Activated CD8-positive, alpha-beta memory T cell treated with anti-CD3 and anti-CD28 coated beads, Interleukin-2, amount 50 U/mL, for 1 hour (primary cell): ENCODE measurements around the gene MORC4.
A peak's percentile ranks its signal among the peaks of the same experiment; 100 is the strongest.

Experiments used
- DNase-seq: peaks from one replicate; pipeline ENCODE4 v3.0.0-alpha.2; 2020; ENCODE audit errors: extremely low read depth

MORC4 gene

DNA sequence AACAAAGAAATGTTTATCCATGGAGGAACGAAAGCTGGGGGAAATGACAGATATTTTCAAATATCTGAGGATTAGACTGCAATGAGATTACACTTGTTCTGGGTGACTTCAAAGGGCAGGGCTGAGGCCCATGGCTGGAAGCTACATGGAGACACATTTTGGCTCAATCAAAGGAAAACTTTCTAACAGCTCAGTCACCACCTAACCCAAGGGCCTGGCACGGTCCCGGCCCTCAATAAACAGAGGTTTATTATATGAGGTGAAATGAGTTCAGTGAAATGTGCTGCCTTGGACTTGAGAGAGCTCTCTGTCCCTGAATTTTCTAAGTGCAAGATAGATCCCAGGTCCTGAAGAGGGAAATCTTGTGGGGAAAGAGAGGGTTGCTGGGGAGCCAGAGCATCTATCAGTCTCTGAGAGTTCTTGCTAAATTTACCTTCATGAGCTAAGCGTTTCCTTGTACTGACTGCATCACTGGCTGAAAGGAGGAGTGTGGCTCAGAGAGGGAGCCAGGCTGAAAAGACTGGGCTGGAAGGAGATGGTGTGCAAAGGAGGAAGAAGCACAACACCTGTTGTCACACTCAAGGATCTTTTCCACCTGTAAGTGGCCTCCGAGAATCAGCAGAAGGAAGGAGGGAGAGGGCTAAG is 94.8 kb downstream of the MORC4 start:
- no peak for DNase-seq

DNA sequence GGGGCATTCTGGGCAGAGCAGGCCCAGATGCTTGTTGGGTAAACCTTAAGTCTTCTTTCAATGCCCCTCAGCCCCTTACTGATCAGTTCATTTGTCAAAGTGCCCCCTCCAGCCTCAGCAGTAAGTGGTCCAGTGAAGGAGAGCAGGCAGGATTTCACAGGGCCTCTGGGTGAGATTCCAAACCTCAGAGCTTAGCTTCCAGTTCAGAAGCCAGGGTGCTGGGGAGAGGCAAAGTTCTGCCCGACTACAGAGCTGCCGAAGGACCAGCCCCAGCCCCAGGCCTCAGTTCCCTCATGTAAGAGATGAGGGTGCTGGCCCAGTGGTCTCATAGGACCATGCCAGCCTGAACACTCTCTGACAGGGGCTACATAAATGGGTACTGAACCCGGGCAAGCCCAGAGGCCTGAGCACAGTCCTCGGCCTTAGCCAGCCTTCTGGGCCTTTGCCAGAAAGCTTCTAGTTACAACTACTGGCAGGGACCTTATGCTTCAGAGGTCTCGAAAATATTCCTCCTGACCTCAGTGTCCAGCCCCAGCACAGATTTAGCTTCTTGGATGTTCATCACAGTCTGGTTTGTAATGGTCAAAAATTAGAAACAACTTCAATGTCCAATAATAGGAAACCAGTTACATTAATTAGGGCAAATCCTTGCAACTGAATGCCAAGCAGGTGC is 96.0 kb downstream of the MORC4 start:
- DNase-seq, result no peak

DNA sequence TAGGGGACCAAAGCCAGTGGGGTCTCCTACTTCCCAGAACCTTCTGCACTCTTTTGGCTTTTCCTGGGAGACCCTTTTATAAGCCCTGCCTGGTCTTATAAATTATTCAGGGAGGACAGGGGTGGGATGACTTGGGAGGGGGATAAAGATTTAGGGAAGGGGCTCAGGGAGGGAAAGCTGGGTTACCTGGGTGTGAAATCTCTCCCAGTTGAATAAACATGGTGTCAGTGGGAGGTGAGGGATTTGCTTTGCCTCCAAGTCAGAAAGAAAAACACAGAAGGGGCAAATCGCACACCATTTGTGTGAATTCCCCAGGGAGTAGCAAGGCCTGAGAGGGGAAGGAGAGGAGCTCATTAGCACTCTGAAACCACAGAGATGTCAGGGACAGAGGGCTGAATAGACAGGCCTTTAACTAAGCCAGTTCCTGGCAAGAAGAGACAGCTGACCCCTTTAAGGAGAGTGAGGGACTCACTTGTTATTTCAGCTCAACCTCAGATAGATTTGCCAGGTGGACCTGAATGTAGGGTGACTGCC is 96.7 kb downstream of the MORC4 start, which contains the start of gene RIPPLY1:
Gene RIPPLY1 (minus strand): TSS at position 51 of the 534 bp plus-strand sequence. CDS start 54 bp downstream, outside the sequence.
- DNase-seq, result no peak

DNA sequence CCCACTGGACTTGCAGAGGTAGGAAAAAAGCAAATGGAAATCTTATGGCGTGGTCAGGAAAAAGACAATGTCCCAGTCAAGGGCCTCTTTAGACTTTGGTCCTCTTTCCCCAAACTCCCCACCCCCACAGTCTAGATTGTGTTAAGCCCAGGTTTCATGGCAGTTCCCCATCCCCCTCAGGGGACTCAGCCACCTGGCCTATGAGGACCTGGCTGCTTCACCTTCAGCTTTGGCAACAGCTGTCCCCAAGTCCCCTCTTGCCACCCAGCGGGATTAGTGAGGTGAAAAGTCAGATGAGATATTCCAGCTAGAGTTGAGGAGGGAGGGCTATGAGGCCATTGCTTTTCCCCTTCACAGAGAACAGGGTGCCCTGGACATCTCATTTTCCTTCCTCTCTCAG is 97.3 kb downstream of the MORC4 start:
- DNase-seq, result no peak

DNA sequence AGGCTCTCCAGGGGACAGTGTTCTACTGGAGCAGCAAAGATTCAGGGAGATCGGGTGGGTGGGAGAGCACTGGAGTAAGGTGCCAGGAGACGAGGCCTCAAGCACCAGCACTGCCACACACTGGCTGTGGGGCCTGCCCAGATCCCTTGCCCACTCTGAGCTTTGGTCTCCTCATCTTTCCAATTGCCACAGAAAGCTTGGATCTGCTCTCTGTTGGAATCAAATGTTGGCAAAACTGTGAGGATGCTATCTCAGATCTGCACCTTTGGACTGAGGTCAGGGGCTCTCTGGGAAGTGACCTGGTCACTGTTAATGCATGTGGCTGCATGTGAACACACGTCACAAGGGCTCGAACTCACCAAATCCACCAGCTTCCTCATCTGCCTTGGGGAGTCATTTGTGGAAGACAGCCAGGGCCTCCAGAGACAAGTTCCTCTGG is 98.2 kb downstream of the MORC4 start:
- DNase-seq, result no peak

DNA sequence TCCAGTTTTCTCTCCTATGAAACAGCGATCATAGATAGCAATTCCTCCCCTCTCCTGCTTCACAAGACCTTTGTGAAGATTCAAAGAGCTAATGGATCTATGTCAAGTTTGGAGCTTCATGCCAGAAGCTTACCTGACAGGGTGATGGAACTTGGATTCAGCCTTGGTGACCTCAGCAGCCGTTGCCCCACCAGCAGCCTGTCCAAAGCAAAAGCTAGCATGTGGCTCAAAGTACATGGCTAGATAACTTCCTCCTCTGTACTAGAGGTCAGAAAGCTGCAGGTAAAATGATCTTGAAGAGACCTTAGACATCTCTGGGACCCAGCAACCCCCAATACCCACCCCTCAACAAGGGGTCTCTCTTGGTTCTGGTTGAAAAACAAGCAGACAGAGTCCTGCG is 98.7 kb downstream of the MORC4 start:
- no peak for DNase-seq

DNA sequence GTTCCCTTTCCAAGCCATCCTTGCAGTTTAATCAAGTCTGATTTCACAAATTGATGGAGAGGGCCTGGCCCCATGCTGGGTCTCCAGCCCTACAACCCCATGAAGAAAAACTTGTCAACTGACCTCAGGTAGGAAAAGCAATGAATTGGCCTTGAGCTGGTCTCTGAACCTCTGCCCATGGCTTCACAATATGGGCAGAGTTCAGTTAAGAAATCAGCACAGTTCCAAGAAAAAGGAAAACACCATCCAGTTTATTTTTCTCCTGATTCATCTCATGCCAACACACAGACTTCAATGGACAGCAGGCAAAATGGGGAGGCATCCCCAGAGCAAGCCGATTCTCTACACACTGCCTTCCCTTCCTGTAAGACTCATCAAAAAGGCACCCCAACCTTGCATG is 100.2 kb downstream of the MORC4 start:
- DNase-seq, result no peak

DNA sequence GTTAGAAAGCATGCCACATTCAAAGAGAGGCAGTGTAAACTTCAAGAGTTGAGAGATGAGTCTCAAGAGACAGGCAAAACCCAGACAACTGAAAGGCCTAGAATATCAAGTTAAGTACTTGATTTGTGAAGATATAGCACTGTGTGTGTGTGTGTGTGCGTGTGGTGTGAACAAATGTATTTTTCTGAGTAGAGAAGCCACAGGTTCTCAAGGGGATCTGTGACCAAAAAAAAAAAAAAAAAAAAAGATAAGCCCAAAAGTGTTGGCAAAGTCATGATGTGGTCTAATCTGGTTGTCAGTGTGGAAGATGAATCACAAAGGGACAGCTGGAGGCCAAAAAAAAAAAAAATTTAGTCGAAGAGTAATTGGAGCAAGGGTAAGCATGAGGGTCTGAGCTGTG is 100.7 kb downstream of the MORC4 start:
- no peak for DNase-seq

DNA sequence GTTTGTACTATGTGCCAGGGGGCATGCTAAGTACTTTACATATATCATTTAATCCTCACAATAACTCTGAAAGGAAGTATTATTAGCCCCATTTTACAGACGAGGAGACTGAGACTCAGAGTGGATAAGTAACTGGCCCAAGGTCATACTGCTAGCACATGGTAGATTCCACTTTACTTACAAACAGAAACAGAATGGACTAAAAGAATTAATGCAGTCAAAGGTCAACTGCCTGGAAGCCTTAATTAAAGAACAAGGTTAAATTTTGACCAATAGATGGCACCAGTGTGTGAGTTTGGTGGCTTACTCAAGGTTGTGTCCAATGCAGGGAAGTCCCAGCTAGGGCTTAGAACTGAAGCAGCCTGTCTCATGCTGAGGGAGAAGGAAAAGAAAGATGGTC is 101.5 kb downstream of the MORC4 start:
- DNase-seq, result no peak

DNA sequence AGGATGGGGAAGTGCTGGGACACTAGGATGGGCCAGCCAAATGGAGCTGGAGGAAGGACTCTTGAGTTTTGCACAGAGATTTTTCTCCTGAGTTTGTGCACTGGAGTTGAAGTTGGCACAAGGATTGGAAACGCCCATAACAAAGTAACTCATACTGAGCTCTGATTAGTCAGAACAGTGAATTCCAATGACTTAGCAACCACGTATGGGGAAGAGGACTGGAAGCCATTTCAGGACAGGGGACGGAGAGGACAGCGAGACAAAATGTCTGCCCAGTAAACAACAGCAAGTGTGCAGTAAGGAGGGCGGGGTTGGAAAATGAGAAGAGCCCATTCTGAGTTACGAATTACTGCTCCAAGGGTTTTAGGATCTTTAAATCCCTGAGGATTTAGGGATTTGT is 102.8 kb downstream of the MORC4 start:
- no peak for DNase-seq

DNA sequence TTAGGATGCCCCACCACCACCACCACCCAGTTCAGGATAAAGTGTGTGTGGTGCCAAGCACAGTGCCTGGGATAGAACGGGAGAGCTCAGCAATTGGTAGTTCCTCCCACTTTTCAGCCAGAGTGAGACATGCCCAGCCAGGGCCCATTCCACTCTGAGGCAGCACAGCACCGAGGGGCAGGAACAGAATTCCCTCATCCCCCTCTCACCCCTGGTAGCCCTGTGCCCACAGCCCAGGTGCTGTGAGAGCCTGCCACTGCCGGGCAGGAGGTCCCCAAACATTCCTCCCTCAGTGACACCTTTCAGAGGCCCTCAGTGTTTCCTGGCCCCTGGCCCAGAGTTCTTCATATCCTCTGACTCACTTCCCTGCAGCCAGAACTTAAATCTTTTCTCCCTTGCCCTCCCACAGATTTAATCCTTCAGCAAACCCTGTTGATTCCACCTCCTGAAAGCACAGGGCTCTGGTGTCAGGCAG is 105.0 kb downstream of the MORC4 start:
- DNase-seq, result no peak

DNA sequence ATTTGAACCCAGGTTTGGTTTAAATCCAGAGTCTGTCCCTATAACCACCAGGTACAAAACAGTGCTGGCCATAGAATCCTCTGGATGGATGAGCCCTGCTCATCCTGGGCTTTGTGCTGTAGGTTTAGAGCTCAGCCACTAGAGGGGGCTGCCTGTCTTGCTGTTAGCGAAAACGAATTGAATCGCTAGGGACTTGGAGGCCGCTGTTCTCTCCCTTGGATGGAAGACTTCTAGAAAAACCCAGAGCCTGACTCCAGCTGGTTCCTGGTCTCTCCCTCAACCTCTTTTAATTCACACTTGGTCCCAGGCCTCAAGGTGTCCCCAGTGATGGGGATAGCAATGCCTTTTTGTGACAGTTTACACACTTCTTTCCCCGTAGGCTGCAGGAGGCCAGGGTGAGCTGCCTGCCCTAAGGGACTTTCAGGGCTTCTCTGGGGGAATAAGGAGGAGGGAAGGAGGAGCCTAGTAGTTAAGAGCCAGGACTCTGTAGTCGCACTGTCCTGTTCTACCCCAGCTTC is 105.6 kb downstream of the MORC4 start:
- DNase-seq, result peak; percentile 14

DNA sequence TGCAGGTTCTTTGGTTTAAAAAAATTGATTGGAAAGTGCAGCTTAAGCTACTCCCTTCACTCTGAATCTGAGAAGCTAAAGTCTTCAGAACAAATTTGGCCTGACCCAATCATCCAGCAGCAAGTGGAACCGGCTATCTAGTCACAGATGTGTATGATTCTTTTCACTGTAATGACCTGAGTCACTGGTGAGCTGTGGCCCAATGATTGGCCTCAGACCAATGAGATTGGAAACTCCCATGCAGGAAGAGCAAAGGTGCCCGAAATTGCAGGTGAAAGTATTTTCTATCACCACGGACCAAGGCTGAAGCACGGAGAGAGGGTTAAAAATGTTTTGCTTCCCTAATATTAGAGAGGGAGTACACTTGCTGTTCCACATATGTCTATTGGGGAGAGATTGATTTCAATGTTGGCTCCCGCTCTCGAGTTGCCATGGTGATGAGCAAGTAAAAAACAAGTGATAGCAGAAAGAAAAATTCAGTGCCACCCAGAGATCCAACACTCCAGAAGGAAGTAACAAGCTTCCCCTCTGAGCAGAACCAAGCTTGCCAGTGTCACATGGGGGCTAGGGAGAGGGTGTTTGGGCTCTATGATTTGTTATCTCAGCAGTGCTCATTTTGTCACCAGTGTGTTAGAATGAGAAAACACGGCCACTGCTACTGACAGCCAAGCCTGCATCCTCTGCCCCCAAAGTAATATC is 108.1 kb downstream of the MORC4 start:
- no peak for DNase-seq
